GM21737 (cell line): ENCODE measurements around the gene MYL11.

Experiments used
- ATAC-seq: cut with Tn5 transposase; IDR thresholded peaks from one replicate; pipeline ENCODE4 v1.9.1; 2021; ENCODE audit warnings: mild to moderate bottlenecking, moderate library complexity; ENCODE audit not compliant: unreplicated experiment

The MYL11 gene

GRCh38 chr16:30416624-30417528, 42.3 kb downstream of the MYL11 start:
- ATAC-seq = no peak

DNA sequence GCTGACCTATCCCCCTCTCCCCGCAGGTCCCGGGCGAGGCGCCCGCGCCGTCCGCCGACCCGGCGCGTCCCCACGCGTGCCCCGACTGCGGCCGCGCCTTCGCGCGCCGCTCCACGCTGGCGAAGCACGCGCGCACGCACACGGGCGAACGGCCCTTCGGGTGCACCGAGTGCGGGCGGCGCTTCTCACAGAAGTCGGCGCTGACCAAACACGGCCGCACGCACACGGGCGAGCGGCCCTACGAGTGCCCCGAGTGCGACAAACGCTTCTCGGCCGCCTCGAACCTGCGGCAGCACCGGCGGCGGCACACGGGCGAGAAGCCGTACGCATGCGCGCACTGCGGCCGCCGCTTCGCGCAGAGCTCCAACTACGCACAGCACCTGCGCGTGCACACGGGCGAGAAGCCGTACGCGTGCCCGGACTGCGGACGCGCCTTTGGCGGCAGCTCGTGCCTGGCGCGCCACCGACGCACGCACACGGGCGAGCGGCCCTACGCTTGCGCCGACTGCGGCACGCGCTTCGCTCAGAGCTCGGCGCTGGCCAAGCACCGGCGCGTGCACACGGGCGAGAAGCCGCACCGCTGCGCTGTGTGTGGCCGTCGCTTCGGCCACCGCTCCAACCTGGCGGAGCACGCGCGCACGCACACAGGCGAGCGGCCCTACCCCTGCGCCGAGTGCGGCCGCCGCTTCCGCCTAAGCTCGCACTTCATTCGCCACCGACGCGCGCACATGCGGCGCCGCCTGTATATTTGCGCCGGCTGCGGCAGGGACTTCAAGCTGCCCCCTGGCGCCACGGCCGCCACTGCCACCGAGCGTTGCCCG, 43.1 kb downstream of the MYL11 start:
- peak; percentile 73 for ATAC-seq

DNA sequence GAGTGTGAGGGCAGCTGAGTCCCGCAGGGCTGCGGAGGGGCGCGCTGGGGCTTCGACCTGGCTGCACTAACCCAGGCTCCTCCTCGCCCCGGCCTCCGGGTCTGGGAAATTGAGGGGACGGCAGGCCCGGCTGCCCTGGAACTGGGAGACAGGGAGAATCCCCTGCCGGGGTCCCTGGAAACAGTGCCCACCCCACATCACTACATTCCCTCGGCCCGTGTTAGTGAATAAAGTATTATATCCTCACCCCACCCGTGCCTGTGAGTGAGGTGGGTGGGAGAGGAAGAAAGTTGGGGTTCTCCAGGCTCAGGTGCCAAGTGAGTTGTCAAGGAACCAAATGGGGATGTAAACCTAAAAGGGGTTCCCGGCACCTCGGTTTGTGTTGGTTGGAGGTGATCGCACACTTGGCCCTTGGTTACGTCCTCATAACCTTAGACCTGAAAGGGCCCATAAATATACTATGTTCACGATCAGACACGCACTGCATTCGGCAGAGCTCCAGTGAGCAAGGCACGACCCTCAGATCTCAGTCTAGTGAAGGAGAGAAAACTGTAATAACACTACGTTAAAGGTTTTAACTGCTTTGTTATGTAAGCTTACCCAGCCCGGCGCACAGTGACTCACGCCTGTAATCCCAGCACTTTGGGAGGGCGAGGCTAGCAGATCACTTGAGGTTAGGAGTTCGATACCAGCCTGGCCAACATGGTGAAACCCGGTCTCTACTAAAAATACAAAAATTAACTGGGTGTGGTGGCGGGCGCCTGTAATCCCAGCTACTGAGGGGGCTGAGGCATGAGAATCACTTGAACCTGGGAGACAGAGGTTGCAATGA, 44.0 kb downstream of the MYL11 start:
- no peak for ATAC-seq

DNA sequence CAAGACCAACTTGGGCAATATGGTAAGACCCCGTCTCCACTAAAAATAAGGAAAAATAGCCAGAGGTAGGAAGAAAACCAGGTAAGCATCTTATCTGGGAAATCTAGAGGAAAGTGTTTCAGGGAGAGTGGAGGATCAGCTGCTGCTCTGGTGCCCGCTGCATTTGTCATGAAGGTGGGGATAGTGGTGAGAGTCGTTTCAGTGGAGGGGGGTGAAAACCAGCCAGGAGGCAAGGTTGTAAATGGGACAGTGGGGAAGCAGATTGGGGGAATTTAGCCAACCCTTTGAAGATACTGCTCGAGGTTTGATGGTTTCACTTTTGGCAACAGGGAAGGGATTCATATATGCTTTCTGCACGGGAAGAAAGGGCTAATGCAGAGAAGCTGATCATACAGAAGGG, 46.4 kb downstream of the MYL11 start:
- no peak for ATAC-seq
